Measurements from ENCODE around the gene PRELID3B.

PRELID3B gene

DNA sequence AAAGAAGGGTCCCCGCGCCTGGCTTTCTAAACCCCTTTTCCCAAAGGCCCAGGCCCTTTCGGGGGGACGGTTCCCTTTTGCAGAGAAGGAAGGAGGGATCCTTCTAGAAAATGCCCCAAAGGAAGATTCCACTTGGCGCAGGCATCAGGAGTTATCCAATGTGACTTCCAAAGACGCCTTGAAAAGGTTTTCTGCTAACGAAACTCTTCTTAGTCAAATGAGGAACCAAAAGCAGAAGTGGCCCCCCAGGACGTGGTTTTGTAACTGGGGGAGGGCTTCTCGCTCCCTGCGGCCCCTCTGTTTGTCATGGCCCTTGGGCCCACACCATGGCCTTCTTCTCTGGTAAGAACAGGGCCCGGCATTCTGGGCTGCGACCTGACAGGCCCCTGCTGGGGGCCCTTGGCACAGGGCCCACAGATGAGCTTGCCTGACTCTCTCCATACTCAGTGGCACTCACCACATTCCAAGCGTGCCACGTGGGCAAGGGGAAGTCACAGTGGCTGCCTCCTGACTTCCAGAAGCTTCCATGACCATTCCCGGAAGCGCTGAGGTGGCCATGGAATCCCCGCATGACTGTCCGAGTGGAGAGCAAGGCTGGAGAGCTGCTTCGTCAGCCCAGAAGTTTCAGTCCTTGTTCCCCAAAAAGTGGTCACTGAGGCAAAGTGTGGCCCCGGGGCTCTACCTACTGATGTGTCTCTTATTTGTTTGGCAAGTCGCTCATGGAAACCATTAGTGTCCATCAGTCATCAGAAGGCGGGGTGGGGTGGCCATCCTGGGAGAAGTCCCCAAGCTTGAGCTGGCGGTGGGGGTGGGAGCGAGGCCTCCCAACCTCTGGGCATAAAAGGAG lies 34.7 kb downstream of the PRELID3B start:
- DNase-seq: no peak

DNA sequence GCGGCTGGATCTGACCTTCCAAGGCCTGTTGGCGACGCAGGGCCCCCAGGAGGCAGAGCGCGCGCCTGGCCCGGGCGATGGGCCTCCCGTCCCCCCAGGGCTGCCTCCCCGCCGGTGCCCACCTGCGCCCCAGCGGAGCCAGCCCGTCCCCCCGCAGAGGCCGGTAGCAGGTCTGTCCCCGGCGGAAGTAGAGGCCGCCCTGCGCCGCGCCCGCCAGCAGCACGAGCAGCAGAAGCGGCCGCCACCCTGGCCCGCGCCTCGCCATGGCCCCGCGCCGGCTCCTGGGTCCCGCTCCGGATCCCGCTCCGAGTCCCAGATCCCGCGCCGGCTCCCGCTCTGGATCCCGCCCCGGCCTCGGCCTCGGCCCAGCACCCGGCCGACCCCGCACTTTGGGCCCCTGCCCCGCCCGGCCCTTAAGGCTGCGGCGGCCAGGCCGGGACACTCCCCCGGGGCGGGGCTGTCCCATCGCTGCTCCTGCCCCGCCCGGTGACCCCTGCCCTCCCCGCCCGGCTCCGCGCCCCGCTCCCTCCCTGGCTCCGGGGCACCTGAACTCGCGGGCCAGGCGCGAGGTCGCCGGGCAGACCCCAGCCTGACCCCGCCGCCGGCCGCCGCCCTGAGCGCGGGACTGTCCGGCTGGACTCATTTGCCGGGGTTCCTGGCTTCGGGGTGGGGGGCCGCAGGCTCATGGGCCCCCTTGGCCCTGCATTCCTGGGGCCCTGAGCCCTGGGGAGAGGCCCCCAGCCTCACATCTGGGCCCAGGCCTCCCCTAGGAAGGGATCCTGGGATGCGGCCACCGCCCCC lies 35.5 kb downstream of the PRELID3B start, which contains the start of gene CTSZ:
Gene CTSZ (minus strand): TSS at position 391 of the 801 bp plus-strand sequence. CDS start 126 bp downstream, at position 265.
- DNase-seq: no peak

DNA sequence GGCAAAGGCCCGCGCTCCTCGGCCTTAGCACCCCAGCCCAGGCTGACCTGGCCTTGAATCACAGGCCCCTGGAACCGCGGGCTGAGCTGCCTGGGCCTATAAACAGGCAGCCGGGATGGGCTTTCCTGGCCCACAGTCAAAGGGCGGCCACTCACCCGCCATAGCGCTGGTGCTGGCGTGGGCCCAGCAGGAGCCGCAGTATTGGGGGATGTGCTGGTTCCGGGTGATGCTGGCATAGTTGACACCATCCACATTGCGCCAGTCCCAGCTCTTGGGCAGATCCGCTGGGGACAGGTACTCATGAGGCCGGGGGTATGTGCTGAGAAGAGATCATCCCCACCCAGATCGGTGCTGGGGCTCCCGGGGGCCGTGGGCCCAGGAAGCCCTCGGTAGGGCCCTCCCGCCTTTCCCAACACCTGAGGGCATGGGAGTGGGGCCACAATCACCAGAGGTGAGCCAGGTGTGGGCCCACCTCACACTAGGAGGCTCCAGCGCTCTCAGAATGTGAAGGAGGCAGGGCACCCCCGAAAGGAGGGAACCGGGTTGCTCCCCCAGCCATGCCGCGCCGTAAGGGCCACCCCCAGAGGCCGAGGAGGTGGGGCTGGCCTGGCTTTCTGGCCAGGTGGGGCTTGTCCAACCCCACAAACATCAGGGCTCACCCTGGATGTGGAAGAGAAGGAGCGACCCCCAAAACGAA lies 36.3 kb downstream of the PRELID3B start:
- DNase-seq: no peak

DNA sequence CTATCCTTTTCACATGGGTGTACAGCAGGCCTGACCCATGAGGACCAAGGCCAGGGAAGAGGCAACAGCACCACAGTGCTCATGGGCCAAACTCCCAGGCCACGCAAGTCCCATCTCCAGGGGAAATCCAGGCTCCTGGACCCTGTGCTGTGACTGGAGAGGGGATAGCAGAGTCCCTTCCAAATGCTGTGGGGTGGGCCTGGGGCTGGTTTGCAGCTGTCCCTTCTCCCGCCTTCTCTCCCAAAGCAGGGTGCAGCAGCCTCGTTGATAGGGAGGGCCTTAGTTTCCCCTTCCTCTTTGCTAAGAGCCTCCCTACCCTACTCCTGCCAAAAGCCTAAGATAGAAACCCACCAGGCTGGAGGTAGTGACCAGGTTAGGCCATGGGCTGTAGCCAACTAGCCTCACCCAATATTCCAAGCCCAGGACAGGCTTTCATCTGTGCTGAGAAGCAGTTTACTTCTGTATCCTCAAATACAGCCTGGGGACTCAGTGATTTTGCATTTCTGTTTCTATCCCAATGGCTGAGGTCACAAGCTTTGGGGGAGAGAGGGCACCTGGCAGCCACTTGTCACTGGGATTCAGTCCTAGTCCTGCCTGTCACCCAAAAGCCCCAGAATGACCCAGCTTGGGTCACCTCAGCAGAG lies 36.9 kb downstream of the PRELID3B start:
- DNase-seq: no peak

DNA sequence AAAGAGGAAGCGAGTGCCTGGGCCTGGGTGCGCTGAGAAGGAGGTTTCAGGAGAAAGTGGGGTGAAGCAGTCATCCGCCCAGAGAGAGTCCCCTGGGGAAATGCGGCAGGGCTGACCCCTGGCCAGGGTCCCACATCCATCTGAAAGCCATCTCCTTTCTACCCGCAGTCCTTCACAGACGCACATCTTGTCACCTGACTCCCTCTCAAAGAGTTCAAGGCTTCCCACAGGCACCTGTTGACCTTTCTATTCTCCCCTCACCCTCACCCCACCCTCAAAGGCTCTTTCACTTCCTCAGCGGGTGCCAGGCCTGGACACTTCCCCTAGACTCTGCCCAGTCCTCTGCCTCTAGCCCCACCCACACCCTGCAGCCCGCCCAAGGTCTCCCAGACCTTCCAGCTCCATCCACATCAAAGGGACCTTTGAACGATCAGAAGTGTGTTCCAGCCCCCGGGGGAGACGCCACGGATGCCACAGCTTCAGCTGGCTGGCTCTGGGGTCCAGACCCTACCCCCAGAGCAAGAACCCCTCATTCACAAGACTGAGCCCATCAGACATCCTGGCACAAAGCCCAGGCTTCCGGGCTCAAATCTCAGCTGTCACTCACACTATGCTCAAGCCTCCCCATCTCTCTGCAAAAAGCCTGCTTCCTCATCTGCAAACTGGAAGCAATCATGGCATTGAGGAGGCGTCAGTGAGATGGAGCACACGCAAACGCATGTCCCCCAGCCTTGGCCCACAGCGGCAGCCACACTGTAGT lies 37.6 kb downstream of the PRELID3B start:
- DNase-seq: no peak

DNA sequence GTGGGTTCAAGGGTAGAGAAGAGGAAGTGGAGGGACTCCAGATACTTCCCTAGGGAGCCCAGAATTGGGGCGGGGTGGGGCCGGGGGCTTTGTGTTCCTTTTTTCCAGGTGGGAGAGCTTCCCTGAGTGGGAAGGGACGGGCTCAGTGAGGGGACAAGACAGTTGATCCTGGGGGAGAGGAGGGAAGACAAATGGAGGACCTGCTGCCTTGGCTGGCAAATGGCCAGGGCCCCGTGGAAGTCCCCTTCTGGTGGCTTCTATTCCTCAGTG lies 38.2 kb downstream of the PRELID3B start:
- no peak for DNase-seq

DNA sequence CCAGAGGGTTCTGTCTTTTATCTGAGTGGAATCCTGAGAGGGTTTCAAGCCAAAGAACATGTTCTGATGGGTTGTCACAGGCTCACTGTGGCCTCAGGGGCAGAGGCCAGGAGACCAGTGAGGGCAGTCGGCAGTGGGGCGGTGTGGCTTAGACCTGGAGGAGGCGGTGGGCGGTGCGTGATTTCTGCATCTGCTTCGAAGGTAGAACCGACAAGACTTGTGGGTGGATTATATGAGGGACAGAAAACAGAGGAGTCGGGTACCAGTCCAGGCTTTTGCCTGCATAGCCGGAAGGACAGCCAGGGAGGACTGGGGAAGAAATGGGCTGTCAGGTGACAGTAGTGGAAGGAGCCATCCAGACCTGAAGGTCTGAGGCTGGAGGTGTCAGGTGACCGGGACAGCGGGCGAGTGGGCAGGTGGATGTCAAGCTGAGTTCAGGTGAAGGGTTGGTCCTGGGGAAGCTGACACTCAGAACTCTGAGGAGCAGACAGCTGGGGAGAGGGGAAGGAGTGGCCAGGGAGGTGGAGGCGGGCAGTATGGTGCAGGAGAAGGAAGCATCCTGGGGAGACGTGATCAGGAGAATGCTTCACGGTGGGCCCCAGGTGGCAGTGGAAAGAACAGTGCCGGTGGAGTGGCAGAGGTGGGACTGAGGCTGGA lies 38.6 kb downstream of the PRELID3B start:
- DNase-seq: no peak

DNA sequence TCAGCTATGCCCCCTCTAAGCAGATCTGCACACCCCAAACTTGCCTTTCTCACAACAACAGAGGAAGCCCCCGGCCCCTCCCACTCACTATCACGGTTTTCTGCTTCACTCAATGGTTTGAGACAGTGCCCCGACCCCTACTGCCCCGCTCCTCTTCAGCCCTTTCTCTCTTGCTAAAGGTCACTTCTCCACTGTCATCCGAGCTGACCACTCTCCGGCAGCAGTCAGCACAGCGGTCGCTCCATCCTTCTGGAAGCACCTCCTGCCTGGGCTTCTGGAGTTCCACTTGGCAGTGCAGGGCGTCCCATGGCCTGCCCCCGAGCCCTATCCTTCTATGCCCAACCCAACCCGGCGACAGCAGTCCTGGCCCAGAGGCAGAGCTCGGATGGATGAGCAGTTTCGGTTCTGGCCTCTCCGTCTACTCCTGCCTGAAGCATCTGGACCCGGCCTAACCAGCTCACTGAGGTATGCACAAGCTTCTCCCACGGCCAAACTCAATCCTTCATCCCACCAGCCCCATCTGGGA lies 39.6 kb downstream of the PRELID3B start:
- no peak for DNase-seq

DNA sequence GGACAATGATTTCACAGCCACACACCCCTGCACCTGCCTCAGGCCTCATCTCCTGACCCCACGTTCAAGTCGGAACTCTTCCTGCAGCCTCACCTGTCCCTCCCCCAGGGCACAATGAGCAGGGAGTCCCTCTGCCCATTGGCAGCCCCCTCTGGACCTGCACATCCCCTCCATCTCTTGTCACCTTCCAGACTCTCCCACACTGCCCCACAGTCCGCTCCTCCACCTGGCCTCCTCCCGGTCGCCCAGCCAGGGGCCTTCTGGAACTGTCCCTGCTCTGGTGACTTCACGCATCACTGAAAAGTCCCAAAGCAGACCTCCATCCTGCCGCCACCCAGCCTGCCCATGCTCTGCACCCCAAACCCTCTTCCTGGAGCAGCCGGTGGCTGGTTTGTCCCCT lies 40.2 kb downstream of the PRELID3B start:
- no peak for DNase-seq

DNA sequence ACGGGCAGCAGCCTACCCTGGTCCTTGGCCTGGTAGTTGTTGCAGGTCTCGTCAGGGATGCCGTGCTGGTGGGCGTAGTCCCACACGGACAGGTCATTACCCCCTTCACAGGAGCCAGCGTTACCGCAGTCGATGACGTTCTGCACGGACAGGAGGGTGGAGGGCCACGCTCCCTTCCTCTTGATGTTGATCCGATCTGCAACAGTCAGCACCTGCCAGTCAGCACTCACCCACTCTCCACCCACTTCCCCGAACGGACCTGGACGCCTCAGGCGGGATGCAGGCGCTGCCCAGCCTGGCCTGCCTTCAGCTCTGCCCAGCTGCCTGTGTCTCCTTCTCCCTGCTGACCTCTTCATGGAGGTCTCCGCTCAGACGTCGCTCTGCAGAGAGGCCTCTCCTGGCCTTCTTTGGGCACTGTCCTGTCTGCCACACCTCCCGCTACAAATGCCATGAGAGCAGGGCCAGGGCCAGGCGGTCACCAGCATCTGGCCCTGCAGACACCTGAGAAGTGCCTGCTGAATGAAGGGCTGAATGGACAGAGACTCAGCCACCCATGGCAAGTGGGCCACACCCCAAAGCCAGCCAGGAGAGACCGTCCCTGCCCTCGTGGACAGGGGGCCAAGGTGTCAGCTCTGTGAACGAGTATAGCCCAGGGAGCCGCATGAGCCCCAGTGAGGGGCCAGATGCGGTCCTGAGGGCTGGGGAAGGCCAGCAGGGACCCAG lies 41.0 kb downstream of the PRELID3B start:
- DNase-seq: no peak

DNA sequence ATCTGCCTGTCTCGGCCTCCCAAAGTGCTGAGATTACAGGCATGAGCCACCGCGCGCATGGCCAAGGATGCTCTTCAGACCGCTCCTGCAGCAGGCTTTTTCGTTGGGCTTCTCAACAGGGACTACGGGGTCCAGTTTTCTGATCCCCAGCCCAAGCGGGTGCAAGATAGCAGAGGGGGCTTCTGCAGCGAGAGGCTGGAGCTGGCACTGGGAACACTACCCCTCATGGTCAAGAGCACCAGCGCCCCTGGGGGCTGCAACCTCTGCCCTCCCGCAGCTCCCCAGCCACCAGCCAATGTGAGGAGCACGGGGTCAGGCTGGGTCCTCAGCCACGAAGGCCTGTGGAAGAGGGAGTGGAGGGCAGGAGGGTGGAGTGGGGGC lies 41.5 kb downstream of the PRELID3B start:
- no peak for DNase-seq

DNA sequence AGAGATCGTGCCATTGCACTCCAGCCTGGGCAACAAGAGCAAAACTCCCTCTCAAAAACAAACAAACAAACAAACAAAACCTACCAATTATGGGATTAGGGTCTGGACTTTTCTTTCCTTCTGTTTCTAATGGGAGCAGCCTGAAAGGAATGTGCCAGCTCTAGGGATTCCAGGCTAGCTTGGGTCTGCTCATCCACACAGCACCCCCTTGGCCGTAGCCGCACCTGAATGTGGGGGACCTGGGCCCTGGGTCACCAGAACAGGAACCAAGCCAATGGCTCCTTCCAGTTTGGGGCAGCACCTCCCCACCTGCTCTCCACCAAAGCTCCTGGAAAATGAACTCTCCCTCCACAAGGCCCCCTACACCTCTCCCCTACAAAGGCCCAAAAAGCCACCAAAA lies 42.3 kb downstream of the PRELID3B start:
- DNase-seq: no peak

DNA sequence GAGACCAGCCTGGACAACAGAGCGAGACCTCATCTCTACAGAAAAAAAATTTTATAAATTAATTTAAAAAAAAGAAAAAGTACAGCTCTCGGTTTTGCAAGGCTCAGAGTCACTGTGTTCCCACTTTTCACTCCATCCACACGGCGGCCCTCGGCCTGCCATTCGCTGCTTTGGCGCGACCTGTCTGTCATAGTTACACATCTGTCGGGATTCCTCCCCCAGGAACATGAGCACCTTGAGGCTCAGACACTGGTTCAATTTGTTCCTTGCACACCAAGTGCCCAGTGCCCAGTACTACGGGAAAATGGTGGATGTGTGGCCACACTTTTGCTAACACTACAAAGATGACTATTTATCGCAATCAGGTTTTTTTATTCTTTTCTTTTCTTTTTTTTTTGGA lies 43.9 kb downstream of the PRELID3B start:
- DNase-seq: no peak

DNA sequence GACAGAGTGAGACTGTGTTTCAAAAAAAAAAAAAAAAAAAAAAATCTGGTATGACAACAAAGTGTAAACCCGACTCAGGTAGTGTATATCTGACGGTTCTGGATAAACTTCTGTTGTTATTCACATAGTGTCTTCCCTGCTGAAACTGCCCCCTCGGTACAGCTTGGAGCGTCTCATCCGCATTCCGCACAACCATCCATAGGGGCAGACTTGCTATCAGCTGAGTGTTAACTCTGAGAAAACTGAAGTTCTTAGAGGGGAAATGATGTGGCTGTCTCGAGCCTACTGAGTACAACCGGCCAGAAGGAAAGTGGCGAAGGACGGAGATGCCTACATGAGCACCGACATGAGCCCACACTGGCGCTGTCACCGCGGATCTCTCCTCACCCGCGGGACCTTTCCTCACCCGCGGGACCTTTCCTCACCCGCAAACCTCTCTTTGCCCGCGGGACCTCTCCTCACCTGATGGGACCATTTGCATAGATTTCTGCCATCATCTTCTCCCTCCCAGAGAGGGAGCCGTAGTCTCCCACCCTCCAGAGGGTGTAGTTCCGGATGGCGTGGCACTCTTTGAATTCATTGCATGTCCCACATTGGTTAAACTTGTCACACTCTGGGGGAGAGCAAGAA lies 45.3 kb downstream of the PRELID3B start:
- no peak for DNase-seq

DNA sequence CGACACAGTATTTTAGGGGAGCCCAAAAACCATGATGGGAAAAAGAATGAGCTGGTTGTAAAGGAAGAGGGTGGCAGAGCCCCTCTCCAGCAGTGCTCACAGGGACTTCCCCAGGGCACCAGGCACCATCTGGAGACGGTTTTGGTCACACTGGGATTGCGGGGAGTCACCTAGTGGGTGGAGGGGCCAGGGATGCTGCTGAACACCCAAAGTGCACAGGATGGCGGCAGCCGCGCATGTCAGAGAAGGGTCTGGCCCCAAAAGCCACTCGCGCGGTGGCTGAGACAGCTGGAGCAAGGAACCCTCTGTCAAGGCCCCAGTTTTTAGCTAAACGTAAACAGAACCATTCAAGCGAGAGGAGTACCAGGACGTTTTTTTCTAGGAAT lies 46.4 kb downstream of the PRELID3B start:
- DNase-seq: no peak

DNA sequence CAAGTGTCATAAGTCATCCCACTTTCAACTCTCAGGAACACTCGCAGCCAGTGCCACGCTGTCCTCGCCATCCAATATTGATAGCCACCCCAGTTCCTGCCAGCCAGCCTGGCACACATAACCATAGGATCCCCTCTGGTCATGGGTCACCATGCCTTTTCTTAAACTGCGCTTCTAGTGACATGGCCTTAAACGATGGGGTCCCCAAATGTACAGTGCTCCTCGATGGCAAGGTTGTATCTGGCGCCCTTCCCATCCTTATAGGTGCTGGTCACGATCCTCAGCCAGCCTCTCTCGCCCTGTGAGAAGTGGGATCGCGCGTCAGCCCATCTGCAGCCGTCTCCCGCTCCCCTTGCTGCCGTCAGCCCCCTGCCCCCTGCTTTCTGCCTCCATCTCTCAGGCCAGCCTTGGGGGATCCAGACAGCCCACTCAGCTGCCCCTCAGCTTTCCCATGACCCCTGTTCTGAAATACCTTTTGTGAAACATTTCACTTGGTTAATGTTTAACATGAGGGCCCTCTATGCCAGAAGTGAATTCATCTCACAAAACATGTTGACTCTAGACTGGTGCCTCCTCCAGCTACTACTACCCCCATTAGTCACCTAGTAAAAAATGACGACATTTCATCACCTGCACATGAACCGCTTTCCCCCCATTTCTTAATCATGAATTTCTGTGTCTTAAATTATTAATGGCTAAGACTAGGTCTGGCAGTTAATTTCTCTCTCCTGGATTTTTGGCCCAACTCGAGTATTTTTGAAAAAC lies 46.9 kb downstream of the PRELID3B start:
- no peak for DNase-seq

DNA sequence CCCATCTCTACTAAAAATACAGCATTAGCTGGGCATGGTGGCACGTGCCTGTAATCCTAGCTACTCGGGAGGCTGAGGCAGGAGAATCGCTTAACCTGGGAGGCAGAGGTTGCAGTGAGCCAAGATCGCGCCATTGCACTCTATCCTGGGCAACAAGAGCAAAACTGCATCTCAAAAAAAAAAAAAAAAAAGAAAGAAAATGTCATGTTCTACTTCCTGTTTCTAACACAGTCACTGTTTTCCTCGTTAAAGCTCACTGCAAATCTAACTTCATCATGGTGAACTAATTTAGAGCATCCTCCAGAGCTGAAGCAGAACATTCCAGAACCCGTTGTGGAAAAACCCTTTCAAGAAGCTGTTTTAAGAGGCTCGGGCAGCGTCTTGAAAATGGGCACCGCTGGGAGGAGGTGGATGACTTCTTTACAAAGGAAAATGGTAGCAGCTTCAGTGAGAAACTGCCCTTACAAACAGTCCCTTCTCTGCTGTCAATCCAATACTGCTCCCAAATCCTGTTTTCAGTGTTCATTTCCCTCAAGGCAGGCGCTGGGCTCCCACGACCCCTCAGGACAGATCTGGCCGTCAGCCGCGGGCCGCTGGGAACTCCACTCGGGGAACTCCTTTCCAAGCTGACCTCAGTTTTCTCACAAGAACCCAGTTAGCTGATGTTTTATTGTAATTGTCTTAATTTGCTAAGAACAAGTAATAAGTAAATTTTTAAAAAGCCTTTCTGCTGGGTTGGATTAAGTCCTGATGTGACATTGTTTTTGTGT lies 48.0 kb downstream of the PRELID3B start:
- no peak for DNase-seq

DNA sequence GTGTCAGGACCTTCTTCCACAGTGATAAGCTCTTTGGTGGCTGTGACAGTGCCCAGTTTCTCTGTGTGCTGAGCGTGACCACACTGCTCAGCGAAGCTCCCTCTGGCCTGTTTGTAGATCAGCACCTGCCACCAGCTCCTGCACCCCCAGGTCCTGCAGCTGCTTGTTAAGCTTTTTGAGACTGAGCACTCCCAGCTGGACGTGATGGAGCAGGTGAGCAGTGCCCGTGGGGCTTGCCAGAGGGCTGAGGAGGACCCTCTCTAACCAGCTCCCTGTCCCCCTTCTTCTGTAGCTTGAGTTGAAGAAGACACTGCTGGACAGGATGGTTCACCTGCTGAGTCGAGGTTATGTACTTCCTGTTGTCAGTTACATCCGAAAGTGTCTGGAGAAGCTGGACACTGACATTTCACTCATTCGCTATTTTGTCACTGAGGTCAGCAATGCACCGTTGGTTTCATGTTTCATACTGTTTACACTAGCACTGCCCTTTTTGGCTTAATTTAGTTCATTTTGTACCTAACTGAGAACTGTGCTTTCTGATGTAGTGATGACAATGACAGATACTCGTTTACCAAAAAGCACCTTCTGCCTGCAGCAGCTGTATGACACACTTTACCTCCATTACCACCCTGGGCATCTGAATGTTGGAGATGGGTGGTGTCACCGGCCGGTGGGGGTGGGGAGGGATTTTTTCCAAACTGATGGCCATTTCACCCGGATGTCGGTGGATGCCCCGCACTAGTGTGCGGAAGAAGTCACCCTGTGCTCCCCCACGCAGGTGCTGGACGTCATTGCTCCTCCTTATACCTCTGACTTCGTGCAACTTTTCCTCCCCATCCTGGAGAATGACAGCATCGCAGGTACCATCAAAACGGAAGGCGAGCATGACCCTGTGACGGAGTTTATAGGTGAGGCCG lies 49.0 kb downstream of the PRELID3B start:
- DNase-seq: no peak
